Epithelial cell of proximal tubule (primary cell): ENCODE measurements around the gene FAM149B1. TPM values are rescaled to one million over a fixed set of nuclear protein-coding genes. Genes with fewer than 3 reads are reported as not detected.

Experiments
- DNase-seq: peaks from one replicate; pipeline ENCODE4 v3.0.0-alpha.2; 2011; ENCODE audit warnings: low read depth
- H3K4me3 ChIP-seq: 2 replicates; pipeline ENCODE4 v1.5.1; 2011; ENCODE audit warnings: low read depth, mild to moderate bottlenecking, low read length
- CTCF ChIP-seq: conservative IDR thresholded peaks from 2 replicates; pipeline ENCODE4 v1.5.1; 2012; ENCODE audit warnings: low read depth, mild to moderate bottlenecking, low read length
- total RNA-seq: library from RNA; depleted of rRNA; stranded (reverse); fragments of >200 nt; gene quantifications from 2 replicates; pipeline ENCODE4 v1.2.3, GENCODE V29; 2015

Gene FAM149B1
- total RNA-seq: 4.3 and 8.4 TPM in 2 replicates

- H3K4me3 ChIP-seq: peak within 1 kb of the TSS; percentile 83
- peak; percentile 51 for DNase-seq
- TF ChIP-seq CTCF: peak; percentile 7
Measured at GRCh38 chr10:73167783-73168464, at the start of gene FAM149B1, which contains the start of gene ECD. FAM149B1 (plus strand) TSS chr10:73168119; CDS start chr10:73168340, 221 bp downstream. ECD (minus strand) TSS chr10:73168008; CDS start chr10:73163937, 4,071 bp downstream.

- no peak for TF ChIP-seq CTCF
- no peak for DNase-seq
Measured at GRCh38 chr10:73119457-73119856, 48.5 kb upstream of the FAM149B1 start.

GRCh38 chr10:73119952-73120351 lies 48.0 kb upstream of the FAM149B1 start:
- H3K4me3 ChIP-seq: no peak overlapping the region
- DNase-seq: no peak
- no peak for TF ChIP-seq CTCF

More at GRCh38 chr10:73119457-73119856, 48.5 kb upstream of the FAM149B1 start:
- no peak overlapping the region for H3K4me3 ChIP-seq

- TF ChIP-seq CTCF: no peak
- DNase-seq: no peak
- H3K4me3 ChIP-seq: no peak overlapping the region
Measured at GRCh38 chr10:73126343-73126742, 41.6 kb upstream of the FAM149B1 start.

- no peak for DNase-seq
Measured at GRCh38 chr10:73131301-73131700, 36.6 kb upstream of the FAM149B1 start.

GRCh38 chr10:73131913-73132686 lies 35.8 kb upstream of the FAM149B1 start:
- no peak for TF ChIP-seq CTCF
- DNase-seq: no peak
- no peak overlapping the region for H3K4me3 ChIP-seq

More at GRCh38 chr10:73131301-73131700, 36.6 kb upstream of the FAM149B1 start:
- no peak for TF ChIP-seq CTCF
- H3K4me3 ChIP-seq: no peak overlapping the region
